Gastroesophageal sphincter (tissue), 4 donors: ENCODE results near the gene DEDD2. TPM values are rescaled to one million over a fixed set of nuclear protein-coding genes. Genes with fewer than 3 reads are reported as not detected.

Experiments used
- ATAC-seq: fragments of 150-250 bp; one replicate; pipeline ENCODE4 v1.9.1; 2016; ENCODE audit warnings: mild to moderate bottlenecking, moderate library complexity
- H3K27ac ChIP-seq, 4 donors: fragments of 200-600 bp; sonication (generic) in 3 of 4; 1 replicate in 3 of 4; 2 replicates in 1 of 4; pipeline ENCODE4 v1.5.1; 2016 to 2019
- H3K27me3 ChIP-seq: fragments of 200-600 bp; sonication (generic); one replicate; pipeline ENCODE4 v1.5.1; 2019
- H3K36me3 ChIP-seq, 2 donors: fragments of 200-600 bp; sonication (generic); one replicate each; pipeline ENCODE4 v1.5.1; 2019; ENCODE audit warnings: control low read depth in 1 of 2
- H3K4me1 ChIP-seq, 3 donors: fragments of 200-600 bp; sonication (generic); 1 replicate in 2 of 3; 2 replicates in 1 of 3; pipeline ENCODE4 v1.5.1; 2016 to 2019; ENCODE audit warnings: control low read depth in 2 of 3
- H3K4me3 ChIP-seq, 2 donors: fragments of 200-600 bp; sonication (generic); one replicate each; pipeline ENCODE4 v1.5.1; 2019; ENCODE audit warnings: mild to moderate bottlenecking in 1 of 2, moderate library complexity in 1 of 2
- H3K9me3 ChIP-seq, 3 donors: fragments of 200-600 bp; sonication (generic); one replicate each; pipeline ENCODE4 v1.5.1; 2017 to 2019; ENCODE audit warnings: control low read depth in 2 of 3
- CTCF ChIP-seq, 4 experiments: fragments of 200-600 bp in 2 of 4; fragments of 450-650 bp in 2 of 4; sonication (generic) in 1 of 4; IDR thresholded peaks; one replicate each; pipeline ENCODE4 v1.5.1; 2017 to 2019; ENCODE audit warnings: antibody characterized with exemption in 4 of 4, mild to moderate bottlenecking in 2 of 4, moderate library complexity in 2 of 4
- EP300 ChIP-seq: sonication (generic); formaldehyde crosslinking; IDR thresholded peaks from one replicate; pipeline ENCODE4 v1.6.1; 2017; ENCODE audit warnings: antibody characterized with exemption, mild to moderate bottlenecking
- POLR2A ChIP-seq, 2 donors: fragments of 450-650 bp; IDR thresholded peaks; one replicate each; pipeline ENCODE4 v1.6.1; 2017; ENCODE audit warnings: antibody characterized with exemption in 2 of 2, mild to moderate bottlenecking in 2 of 2, moderate library complexity in 1 of 2
- POLR2AphosphoS5 ChIP-seq: sonication (generic); formaldehyde crosslinking; IDR thresholded peaks from one replicate; pipeline ENCODE4 v1.6.1; 2017; ENCODE audit warnings: antibody characterized with exemption
- WGBS, 2 donors: methylation state at CpG; one replicate each; pipeline ENCODE4 v1.1.5; 2018; ENCODE audit warnings: low coverage in 1 of 2; 5-methylcytosine and 5-hydroxymethylcytosine counted together
- total RNA-seq, 4 donors: library from RNA; depleted of rRNA; stranded (reverse); fragments of >200 nt; gene quantifications; one replicate each; pipeline ENCODE4 v1.1.0, GENCODE V29; 2016

Gene DEDD2
- total RNA-seq, 4 donors from 2014 or later = 31.1 to 39.3 (median 33.4) TPM

- Histone ChIP-seq H3K4me3 (no peak overlapping the region), H3K27ac (no peak overlapping the region), H3K27me3 (peaks cover 66% of the 10 kb centered on the region), H3K4me1 (no peaks in the 10 kb centered on the region), H3K36me3 (no peaks in the 10 kb centered on the region), H3K9me3 (no peaks in the 10 kb centered on the region)
- 58% methylated on average over 2 of the region's 10 CpGs; no CpG with 5 or more reads in 1 of the 2 donors for WGBS, 2 donors
- ATAC-seq = no peak
- TF ChIP-seq POLR2AphosphoS5 (no peak), EP300 (no peak)
Measured at GRCh38 chr19:42155796-42156195, 61.7 kb downstream of the DEDD2 start.

- H3K27me3 ChIP-seq = peaks cover 66% of the 10 kb centered on the region
- WGBS, 2 donors = 41 to 42% methylated on average over 6 to 13 of the region's 15 CpGs
Measured at GRCh38 chr19:42154471-42155323, 62.8 kb downstream of the DEDD2 start.

GRCh38 chr19:42153672-42154433, 63.6 kb downstream of the DEDD2 start:
- peaks cover 74% of the 10 kb centered on the region for H3K27me3 ChIP-seq

More at GRCh38 chr19:42154471-42155323, 62.8 kb downstream of the DEDD2 start:
- H3K4me1 ChIP-seq = no peaks in the 10 kb centered on the region
- no peak overlapping the region for H3K4me3 ChIP-seq
- ATAC-seq = no peak
- no peaks in the 10 kb centered on the region for H3K36me3 ChIP-seq
- no peak for TF ChIP-seq CTCF (IDR thresholded peaks at IDR 0.05)
- no peak for TF ChIP-seq POLR2A (IDR thresholded peaks at IDR 0.05)
- H3K27ac ChIP-seq = no peak overlapping the region
- H3K9me3 ChIP-seq = no peaks in the 10 kb centered on the region

GRCh38 chr19:42152910-42153671, 64.4 kb downstream of the DEDD2 start:
- no peak for ATAC-seq
- Histone ChIP-seq H3K9me3 (no peaks in the 10 kb centered on the region), H3K27me3 (peaks cover 82% of the 10 kb centered on the region), H3K4me1 (no peaks in the 10 kb centered on the region), H3K4me3 (no peak overlapping the region), H3K27ac (no peak overlapping the region), H3K36me3 (no peaks in the 10 kb centered on the region)
- no peak for TF ChIP-seq EP300
- TF ChIP-seq POLR2A (IDR thresholded peaks at IDR 0.05) = no peak
- TF ChIP-seq POLR2AphosphoS5 = no peak
- TF ChIP-seq CTCF (IDR thresholded peaks at IDR 0.05) = no peak
- 92 to 100% methylated on average over 1 to 9 of the region's 25 CpGs for WGBS, 2 donors

More at GRCh38 chr19:42153672-42154433, 63.6 kb downstream of the DEDD2 start:
- no peaks in the 10 kb centered on the region for H3K9me3 ChIP-seq
- no peak overlapping the region for H3K27ac ChIP-seq
- H3K4me3 ChIP-seq = no peak overlapping the region
- TF ChIP-seq POLR2AphosphoS5 (no peak), EP300 (no peak), CTCF (IDR thresholded peaks at IDR 0.05) (no peak), POLR2A (IDR thresholded peaks at IDR 0.05) (no peak)
- H3K4me1 ChIP-seq = no peaks in the 10 kb centered on the region
- 10 to 25% methylated on average over 5 to 6 of the region's 20 CpGs for WGBS, 2 donors
- no peak for ATAC-seq
- no peaks in the 10 kb centered on the region for H3K36me3 ChIP-seq
